Activated CD8-positive, alpha-beta memory T cell treated with anti-CD3 and anti-CD28 coated beads for 1 hour (primary cell): Measurements from ENCODE around the gene RHBDF1.

Experiments
- DNase-seq, 2 donors: peaks; one replicate each; pipeline ENCODE4 v3.0.0-alpha.2; 2020; ENCODE audit warnings: low read depth in 1 of 2; ENCODE audit errors: extremely low read depth in 1 of 2

RHBDF1 gene

GRCh38 chr16:74747-75334 lies 2.4 kb upstream of the RHBDF1 start:
- no peak for DNase-seq

- no peak for DNase-seq
Measured at GRCh38 chr16:74051-74746, 1.8 kb upstream of the RHBDF1 start.

GRCh38 chr16:71540-72401 lies 660 bp downstream of the RHBDF1 start:
- DNase-seq: no peak

GRCh38 chr16:71210-71539 lies 1.3 kb downstream of the RHBDF1 start:
- no peak for DNase-seq

- DNase-seq: no peak
Measured at GRCh38 chr16:69181-69580, 3.2 kb downstream of the RHBDF1 start.

GRCh38 chr16:67884-68789 lies 4.3 kb downstream of the RHBDF1 start:
- DNase-seq: no peak

- no peak for DNase-seq
Measured at GRCh38 chr16:67183-67791, 5.1 kb downstream of the RHBDF1 start.

- DNase-seq: no peak
Measured at GRCh38 chr16:66309-67182, 5.9 kb downstream of the RHBDF1 start.

- peak; percentile 57 to 81 for DNase-seq
Measured at GRCh38 chr16:65745-66144, 6.7 kb downstream of the RHBDF1 start.

GRCh38 chr16:64914-65255 lies 7.5 kb downstream of the RHBDF1 start:
- DNase-seq: no peak

GRCh38 chr16:63998-64913 lies 8.2 kb downstream of the RHBDF1 start:
- no peak for DNase-seq

GRCh38 chr16:63466-63865 lies 9.0 kb downstream of the RHBDF1 start:
- no peak for DNase-seq

GRCh38 chr16:62968-63391 lies 9.5 kb downstream of the RHBDF1 start:
- no peak for DNase-seq

GRCh38 chr16:62283-62967 lies 10.0 kb downstream of the RHBDF1 start:
- DNase-seq: no peak

- no peak for DNase-seq
Measured at GRCh38 chr16:61879-62281, 10.6 kb downstream of the RHBDF1 start.

GRCh38 chr16:60929-61878 lies 11.2 kb downstream of the RHBDF1 start:
- DNase-seq: no peak

- no peak for DNase-seq
Measured at GRCh38 chr16:60166-60565, 12.3 kb downstream of the RHBDF1 start.
